Calu3 (cell line): Measurements from ENCODE around the gene PLXNA1. TPM values are rescaled to one million over a fixed set of nuclear protein-coding genes. Genes with fewer than 3 reads are reported as not detected.

Source experiments
- BruUV-seq: library from RNA; stranded (reverse); fragments of 400-500 nt; replicated peaks from 2 replicates; lab custom pipeline; 2021; lab: Mats Ljungman, UMichigan
- CTCF ChIA-PET: fragments of 300-600 bp; sonication (Branson Sonifier 250); formaldehyde crosslinking; loops from one replicate; lab custom pipeline; 2022; ENCODE audit warnings: antibody characterized with exemption; lab: Charles Lee
- DNase-seq: peaks from one replicate; pipeline ENCODE4 v3.0.0; 2022
- H3K27ac Mint-ChIP-seq: one replicate; pipeline ENCODE4 v1.8.0; 2022; ENCODE audit warnings: mixed read lengths; ENCODE audit not compliant: unreplicated experiment
- H3K27me3 Mint-ChIP-seq: one replicate; pipeline ENCODE4 v1.8.0; 2022; ENCODE audit warnings: mixed read lengths; ENCODE audit not compliant: unreplicated experiment
- H3K36me3 Mint-ChIP-seq: one replicate; pipeline ENCODE4 v1.8.0; 2022; ENCODE audit warnings: mild to moderate bottlenecking, moderate library complexity, mixed read lengths; ENCODE audit not compliant: insufficient read depth, unreplicated experiment
- H3K4me1 Mint-ChIP-seq: one replicate; pipeline ENCODE4 v1.8.0; 2022; ENCODE audit warnings: mild to moderate bottlenecking, low read depth, mixed read lengths; ENCODE audit not compliant: unreplicated experiment
- H3K4me3 Mint-ChIP-seq: one replicate; pipeline ENCODE4 v1.8.0; 2022; ENCODE audit warnings: mild to moderate bottlenecking, low read depth, moderate library complexity, mixed read lengths; ENCODE audit not compliant: unreplicated experiment
- H3K9me3 Mint-ChIP-seq: one replicate; pipeline ENCODE4 v1.8.0; 2022; ENCODE audit warnings: low read depth, mixed read lengths; ENCODE audit not compliant: unreplicated experiment
- intact Hi-C: fragments of 100-400 bp; cut with micrococcal nuclease; formaldehyde crosslinking; loops from one replicate; pipeline ENCODE4 v1.10.0; 2022; ENCODE audit not compliant: unreplicated experiment
- total RNA-seq: library from RNA; stranded (reverse); gene quantifications from 2 replicates; pipeline ENCODE4 v1.2.3, GENCODE V29; 2022
- TF ChIP-seq, protein P1 (sequence below): fragments of 200-600 bp; IDR thresholded peaks from one replicate; pipeline ENCODE4 v1.8.0; 2022; ENCODE audit warnings: antibody characterized with exemption; ENCODE audit not compliant: unreplicated experiment

PLXNA1 gene
- total RNA-seq, 1 experiment from 2014 or later: 84.3 TPM

- TF ChIP-seq, protein P1, sequence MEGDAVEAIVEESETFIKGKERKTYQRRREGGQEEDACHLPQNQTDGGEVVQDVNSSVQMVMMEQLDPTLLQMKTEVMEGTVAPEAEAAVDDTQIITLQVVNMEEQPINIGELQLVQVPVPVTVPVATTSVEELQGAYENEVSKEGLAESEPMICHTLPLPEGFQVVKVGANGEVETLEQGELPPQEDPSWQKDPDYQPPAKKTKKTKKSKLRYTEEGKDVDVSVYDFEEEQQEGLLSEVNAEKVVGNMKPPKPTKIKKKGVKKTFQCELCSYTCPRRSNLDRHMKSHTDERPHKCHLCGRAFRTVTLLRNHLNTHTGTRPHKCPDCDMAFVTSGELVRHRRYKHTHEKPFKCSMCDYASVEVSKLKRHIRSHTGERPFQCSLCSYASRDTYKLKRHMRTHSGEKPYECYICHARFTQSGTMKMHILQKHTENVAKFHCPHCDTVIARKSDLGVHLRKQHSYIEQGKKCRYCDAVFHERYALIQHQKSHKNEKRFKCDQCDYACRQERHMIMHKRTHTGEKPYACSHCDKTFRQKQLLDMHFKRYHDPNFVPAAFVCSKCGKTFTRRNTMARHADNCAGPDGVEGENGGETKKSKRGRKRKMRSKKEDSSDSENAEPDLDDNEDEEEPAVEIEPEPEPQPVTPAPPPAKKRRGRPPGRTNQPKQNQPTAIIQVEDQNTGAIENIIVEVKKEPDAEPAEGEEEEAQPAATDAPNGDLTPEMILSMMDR: no peak
These were observed 12.0 kb upstream of the PLXNA1 start for GRCh38 chr3:126970921-126971320.

DNA sequence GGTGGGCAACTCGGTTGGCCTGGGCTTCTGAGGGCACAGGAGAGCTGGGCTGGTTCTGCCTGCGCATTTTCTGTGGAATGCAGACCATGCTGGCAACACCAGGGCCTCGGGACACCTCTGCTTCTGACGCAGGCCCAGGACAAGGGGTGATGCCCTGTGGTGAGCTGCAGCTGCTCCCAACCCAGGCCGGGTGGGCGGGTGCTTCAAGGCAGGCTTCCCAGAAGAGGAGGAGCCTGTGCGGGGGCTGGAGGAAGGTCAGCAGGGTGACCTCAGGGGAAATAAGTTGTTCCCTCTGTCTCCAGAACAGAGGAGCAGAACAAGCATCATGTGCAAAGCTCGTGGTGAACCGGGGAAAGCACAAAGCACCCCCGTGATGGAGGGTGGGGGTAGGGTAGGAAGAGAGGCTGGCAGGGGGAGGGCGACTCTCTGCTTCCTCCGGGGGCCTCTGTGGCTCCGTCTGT, 11.0 kb upstream of the PLXNA1 start:
- H3K27ac Mint-ChIP-seq: no peak overlapping the region
- no TSS peak for BruUV-seq
- CTCF ChIA-PET: no interaction called here
- no peaks in the 10 kb centered on the region for H3K36me3 Mint-ChIP-seq
- H3K9me3 Mint-ChIP-seq: peaks cover 11% of the 10 kb centered on the region
- TF ChIP-seq, protein P1: no peak
- peaks cover 29% of the 10 kb centered on the region for H3K27me3 Mint-ChIP-seq
- no peak overlapping the region for H3K4me3 Mint-ChIP-seq
- no peaks in the 10 kb centered on the region for H3K4me1 Mint-ChIP-seq
- intact Hi-C loops: no loop called here
- DNase-seq: no peak

More at GRCh38 chr3:126970921-126971320, 12.0 kb upstream of the PLXNA1 start:
- no peaks in the 10 kb centered on the region for H3K36me3 Mint-ChIP-seq
- H3K4me3 Mint-ChIP-seq: no peak overlapping the region
- DNase-seq: no peak
- intact Hi-C loops: no loop called here
- peaks cover 29% of the 10 kb centered on the region for H3K27me3 Mint-ChIP-seq
- no peaks in the 10 kb centered on the region for H3K4me1 Mint-ChIP-seq
- CTCF ChIA-PET: interaction anchor here (0.8 kb wide), 1 partner anchor 485 kb away, joined by 3 read pairs; no protein-coding TSS in a partner anchor
- no TSS peak for BruUV-seq
- H3K9me3 Mint-ChIP-seq: peaks cover 11% of the 10 kb centered on the region
- no peak overlapping the region for H3K27ac Mint-ChIP-seq

DNA sequence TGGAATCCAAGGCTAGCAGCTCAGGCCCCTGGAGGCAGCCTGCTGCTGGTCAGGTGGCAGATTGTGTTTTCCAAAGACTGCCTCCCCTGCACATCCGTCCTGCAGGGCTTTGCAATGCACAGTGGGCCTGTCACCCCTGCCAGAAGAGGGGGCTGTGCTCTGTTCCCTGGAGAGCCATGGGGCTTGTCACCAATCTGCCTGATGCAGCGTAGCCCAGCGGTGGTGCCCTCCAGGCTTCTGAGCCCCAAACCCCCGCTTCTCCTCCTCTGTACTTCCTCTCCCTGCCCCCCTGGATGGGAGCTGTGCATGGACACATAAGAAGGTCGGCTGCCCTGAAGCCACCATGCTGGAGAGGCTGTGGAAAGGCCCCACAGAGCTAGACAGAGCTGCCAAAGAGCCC, 10.0 kb upstream of the PLXNA1 start:
- no peak overlapping the region for H3K4me3 Mint-ChIP-seq
- intact Hi-C loops: no loop called here
- H3K9me3 Mint-ChIP-seq: peaks cover 11% of the 10 kb centered on the region
- DNase-seq: no peak
- H3K27me3 Mint-ChIP-seq: peaks cover 35% of the 10 kb centered on the region
- H3K4me1 Mint-ChIP-seq: no peaks in the 10 kb centered on the region
- CTCF ChIA-PET: interaction anchor here (0.8 kb wide), 1 partner anchor 13 kb away, joined by 5 read pairs; no protein-coding TSS in a partner anchor
- TF ChIP-seq, protein P1: no peak
- BruUV-seq: no TSS peak
- H3K36me3 Mint-ChIP-seq: no peaks in the 10 kb centered on the region
- H3K27ac Mint-ChIP-seq: no peak overlapping the region

- TF ChIP-seq, protein P1: no peak
- intact Hi-C loops: no loop called here
- Mint-ChIP-seq H3K9me3 (peaks cover 11% of the 10 kb centered on the region), H3K36me3 (no peaks in the 10 kb centered on the region), H3K4me3 (no peak overlapping the region), H3K4me1 (no peaks in the 10 kb centered on the region), H3K27me3 (peaks cover 44% of the 10 kb centered on the region), H3K27ac (no peak overlapping the region)
- BruUV-seq: no TSS peak
- no peak for DNase-seq
- CTCF ChIA-PET: no interaction called here
These were observed 9.1 kb upstream of the PLXNA1 start for GRCh38 chr3:126973814-126974213.
